GM12878 (cell line): ENCODE measurements around the gene OR51L1. TPM values are rescaled to one million over a fixed set of nuclear protein-coding genes. Genes with fewer than 3 reads are reported as not detected.

Experiments
- ATAC-seq: fragments of 200-7000 bp; cut with Tn5 transposase; 3 replicates; pipeline ENCODE4 v1.9.1; 2020; ENCODE audit warnings: mild to moderate bottlenecking, moderate library complexity
- BruUV-seq: library from RNA; stranded (reverse); fragments of 400-500 nt; replicated peaks from 2 replicates; lab custom pipeline; 2021; lab: Mats Ljungman, UMichigan
- CTCF ChIA-PET: fragments of 300-600 bp; sonication (Branson Sonifier 250); formaldehyde crosslinking; extraction: SDS; loops from one replicate; lab custom pipeline; 2021; ENCODE audit warnings: inconsistent platforms; lab: Yijun Ruan, JAX
- POLR2A ChIA-PET: fragments of 350-600 bp; formaldehyde crosslinking; extraction: SDS; loops from one replicate; lab custom pipeline; 2021; ENCODE audit warnings: inconsistent platforms; lab: Charles Lee
- RAD21 ChIA-PET: fragments of 300-600 bp; sonication (Branson Sonifier 250); formaldehyde crosslinking; loops from one replicate; lab custom pipeline; 2023; ENCODE audit warnings: antibody characterized with exemption; ENCODE audit not compliant: unreplicated experiment; lab: Charles Lee
- SMC1A ChIA-PET: fragments of 300-600 bp; sonication (Branson Sonifier 250); formaldehyde crosslinking; loops from one replicate; lab custom pipeline; 2023; ENCODE audit not compliant: unreplicated experiment, uncharacterized antibody; lab: Charles Lee
- DNase-seq: peaks from one replicate; pipeline ENCODE4 v3.0.0-alpha.2; 2011; ENCODE audit warnings: low read depth, low spot score
- FAIRE-seq: peaks from 3 replicates; lab custom pipeline; 2011; peaks lifted over from hg19 to GRCh38; lab: Jason Lieb, UNC
- H2AFZ ChIP-seq: 2 replicates; pipeline ENCODE4 v1.6.0; 2011; ENCODE audit warnings: low read depth, low read length, control low read depth; ENCODE audit not compliant: control insufficient read depth
- H3K27ac ChIP-seq: 2 replicates; pipeline ENCODE4 v1.5.1; 2011; ENCODE audit warnings: control low read depth; ENCODE audit not compliant: control insufficient read depth, insufficient read depth
- H3K27me3 ChIP-seq, 2 experiments: replicated peaks in 1 of 2; 2 replicates each; pipeline versions ENCODE4 v1.6.0 to v1.6.1; 2011; ENCODE audit warnings: low read length in 1 of 2; ENCODE audit not compliant: control insufficient read depth in 2 of 2, insufficient read depth in 2 of 2
- H3K36me3 ChIP-seq, 2 experiments: 2 replicates each; pipeline ENCODE4 v1.5.1; 2011; ENCODE audit warnings: low read length in 1 of 2; ENCODE audit not compliant: control insufficient read depth in 2 of 2, insufficient read depth in 2 of 2
- H3K4me1 ChIP-seq: 2 replicates; pipeline ENCODE4 v1.6.1; 2011; ENCODE audit warnings: mild to moderate bottlenecking, low read length, moderate library complexity, mixed read lengths; ENCODE audit not compliant: control insufficient read depth, insufficient read depth
- H3K4me2 ChIP-seq: 2 replicates; pipeline ENCODE4 v1.6.0; 2011; ENCODE audit warnings: control low read depth; ENCODE audit not compliant: control insufficient read depth, insufficient read depth
- H3K4me3 ChIP-seq: fragments of 200-600 bp; sonication (generic); 2 replicates; pipeline ENCODE4 v1.5.1; 2016
- H3K79me2 ChIP-seq: 2 replicates; pipeline ENCODE4 v1.6.0; 2011; ENCODE audit warnings: low read length; ENCODE audit not compliant: control insufficient read depth, insufficient read depth
- H3K9ac ChIP-seq: 2 replicates; pipeline ENCODE4 v1.8.0; 2011; ENCODE audit warnings: low read length, control low read depth, mixed read lengths; ENCODE audit not compliant: control insufficient read depth, insufficient read depth
- H3K9me3 ChIP-seq: replicated peaks from 3 replicates; pipeline ENCODE4 v1.5.1; 2011; ENCODE audit warnings: mild to moderate bottlenecking, low read length; ENCODE audit not compliant: control insufficient read depth, insufficient read depth
- H4K20me1 ChIP-seq: 2 replicates; pipeline ENCODE4 v1.6.0; 2011; ENCODE audit not compliant: control insufficient read depth, insufficient read depth
- CBX3 ChIP-seq: fragments of 200-600 bp; sonication (generic); IDR thresholded peaks from 2 replicates; pipeline ENCODE4 v1.6.1; 2016; ENCODE audit warnings: low read depth, borderline replicate concordance
- CHD1 ChIP-seq: IDR thresholded peaks from 2 replicates; pipeline ENCODE4 v1.6.1; 2012; ENCODE audit warnings: low read depth, low read length, improper control_type of control experiment
- HSF1 ChIP-seq: fragments of 150-350 bp; IDR thresholded peaks from 2 replicates; pipeline ENCODE4 v1.6.1; 2014; ENCODE audit warnings: mild to moderate bottlenecking, low read depth, low read length
- IKZF2 ChIP-seq, 2 experiments: fragments of 450-650 bp; IDR thresholded peaks; 2 replicates each; pipeline ENCODE4 v1.6.1; 2017; ENCODE audit warnings: mild to moderate bottlenecking in 2 of 2, moderate library complexity in 2 of 2
- NR2C1 ChIP-seq: fragments of 450-650 bp; IDR thresholded peaks from 2 replicates; pipeline ENCODE4 v1.6.1; 2017; ENCODE audit warnings: antibody characterized with exemption, mild to moderate bottlenecking, moderate library complexity
- POLR2AphosphoS2 ChIP-seq: IDR thresholded peaks from 2 replicates; pipeline ENCODE4 v1.6.1; 2011; ENCODE audit warnings: low read depth, mild to moderate bottlenecking, low read length, improper control_type of control experiment, moderate library complexity
- PRDM15 ChIP-seq: fragments of 450-650 bp; formaldehyde crosslinking; IDR thresholded peaks from 2 replicates; pipeline ENCODE4 v1.4.0; 2020; ENCODE audit warnings: mild to moderate bottlenecking, moderate library complexity
- RAD51 ChIP-seq: fragments of 450-650 bp; IDR thresholded peaks from 2 replicates; pipeline ENCODE4 v1.6.1; 2016; ENCODE audit warnings: moderate library complexity, mild to moderate bottlenecking, inconsistent platforms
- SMC3 ChIP-seq: IDR thresholded peaks from 2 replicates; pipeline ENCODE4 v1.6.1; 2011; ENCODE audit warnings: low read length, improper control_type of control experiment, borderline replicate concordance
- ZBED1 ChIP-seq: IDR thresholded peaks from 2 replicates; pipeline ENCODE4 v1.6.1; 2016; ENCODE audit warnings: borderline replicate concordance
- ZNF687 ChIP-seq: fragments of 450-650 bp; IDR thresholded peaks from 2 replicates; pipeline ENCODE4 v1.6.1; 2017; ENCODE audit warnings: mild to moderate bottlenecking, moderate library complexity
- WGBS: methylation state at CpG from one replicate; pipeline ENCODE4 v1.1.6; 2016; ENCODE audit warnings: low lambda C conversion rate; ENCODE audit not compliant: insufficient replicate concordance, insufficient coverage; ENCODE audit errors: missing lambda C conversion rate; 5-methylcytosine and 5-hydroxymethylcytosine counted together
- in situ Hi-C: fragments of 300-500 bp; cut with MboI; formaldehyde crosslinking; loops from 9 replicates; pipeline ENCODE4 v1.14.3; 2018; ENCODE audit warnings: mixed read lengths
- intact Hi-C: fragments of 100-400 bp; cut with micrococcal nuclease; formaldehyde crosslinking; loops from one replicate; pipeline ENCODE4 v1.14.2; 2022; ENCODE audit not compliant: unreplicated experiment
- polyA plus RNA-seq, 11 experiments: library from polyadenylated mRNA; depleted of rRNA in 4 of 11; unstranded in 6 of 11; stranded (reverse) in 5 of 11; fragments of >200 nt; fragmentation: Nextera tagmentation in 4 of 11; fragmentation: Illumina TruSeq in 1 of 11; extraction: Ambion mirVana in 4 of 11; extraction: Trizol in 1 of 11; gene quantifications; 1 replicate in 1 of 11; 2 replicates in 10 of 11; pipeline versions ENCODE4 v1.2.1 to v1.2.3, GENCODE V29; 2011 to 2016; ENCODE audit warnings: inconsistent platforms in 2 of 11, missing spikeins in 2 of 11, low read depth in 1 of 11
- total RNA-seq, 4 experiments: library from RNA; depleted of rRNA in 3 of 4; stranded (reverse); fragments of >200 nt in 3 of 4; fragmentation: Illumina TruSeq in 1 of 4; extraction: Trizol in 1 of 4; gene quantifications; 2 replicates each; pipeline versions ENCODE4 v1.2.1 to v1.2.3, GENCODE V29; 2013 to 2021

The OR51L1 gene
- total and polyA plus RNA-seq, 10 of the 15 experiments (the other 5 are each of a cell fraction or from before 2014, with no cell fraction given) = not detected

- no peaks in the 10 kb centered on the region for H3K4me1 ChIP-seq
- no peaks in the 10 kb centered on the region for H3K9me3 ChIP-seq
- FAIRE-seq (no peak), DNase-seq (no peak), ATAC-seq (no peak)
- no peak overlapping the region for H3K4me3 ChIP-seq
- no peak overlapping the region for H2AFZ ChIP-seq
- H3K9ac ChIP-seq = no peak overlapping the region
- RAD21 ChIA-PET = no interaction called here
- no peaks in the 10 kb centered on the region for H3K36me3 ChIP-seq
- H3K79me2 ChIP-seq = no peaks in the 10 kb centered on the region
- CTCF ChIA-PET = no interaction called here
- intact Hi-C loops = no loop called here
- POLR2A ChIA-PET = no interaction called here
- no peak for TF ChIP-seq ZNF687
- no peak for TF ChIP-seq SMC3
- TF ChIP-seq CHD1 = no peak
- TF ChIP-seq HSF1 = no peak
- TF ChIP-seq NR2C1 = no peak
- no peak for TF ChIP-seq IKZF2 (IDR thresholded peaks at IDR 0.05)
- no peak for TF ChIP-seq PRDM15 (CRISPR knock-in tag)
- TF ChIP-seq RAD51 = no peak
- TF ChIP-seq POLR2AphosphoS2 = no peak
- TF ChIP-seq ZBED1 = no peak
- no peak for TF ChIP-seq CBX3
- no peak overlapping the region for H3K27ac ChIP-seq
- in situ Hi-C loops = no loop called here
- no peaks in the 10 kb centered on the region for H4K20me1 ChIP-seq
- H3K27me3 ChIP-seq = no peaks in the 10 kb centered on the region
- no peak overlapping the region for H3K4me2 ChIP-seq
- 8% methylated on average over 4 of the region's 4 CpGs for WGBS
- BruUV-seq = no TSS peak
- SMC1A ChIA-PET = no interaction called here
Observed at GRCh38 chr11:5040876-5041275, 46.2 kb downstream of the OR51L1 start.
